ENCODE measurements around the gene SLC22A17.

Gene SLC22A17

DNA sequence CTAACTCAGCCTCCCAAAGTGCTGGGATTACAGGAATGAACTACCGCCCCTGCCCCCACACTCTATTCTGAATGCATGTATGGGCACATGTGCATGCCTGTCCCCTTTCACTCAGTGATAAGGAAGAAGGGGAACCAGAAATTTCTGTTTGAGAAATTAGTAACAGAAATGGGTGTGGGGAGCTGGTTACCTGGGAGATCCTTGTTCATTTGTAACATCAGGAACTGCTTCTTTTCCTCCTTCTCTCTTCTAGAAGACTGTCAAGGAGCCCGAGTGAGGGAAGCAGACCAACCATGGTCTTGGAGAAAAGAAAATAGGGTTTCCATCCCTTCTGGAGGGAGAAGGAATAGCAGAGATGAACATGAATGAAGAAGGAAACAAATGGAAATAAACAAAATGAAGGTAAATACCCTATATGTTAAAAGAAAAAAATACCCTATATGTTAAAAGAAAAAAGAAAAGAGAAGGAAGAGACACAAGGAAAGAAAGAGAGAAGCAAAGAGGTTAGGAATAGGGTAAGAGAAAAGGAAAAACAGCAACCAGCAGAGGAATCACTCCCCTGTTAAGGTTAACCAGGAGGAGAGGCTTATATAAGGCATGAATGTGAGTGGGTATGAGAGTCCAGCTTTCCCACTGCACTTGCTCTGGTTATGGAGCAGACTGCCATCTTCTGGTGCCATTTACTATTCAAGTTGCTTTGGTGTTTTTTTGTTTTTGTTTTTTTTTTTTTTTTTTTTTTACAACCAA lies 53.3 kb downstream of the SLC22A17 start:
- Histone ChIP-seq H3K4me2 (ENCODE audit: low read length) (peak overlapping the region; percentile 78), H3F3A (ENCODE audit: control insufficient read depth, insufficient read depth) (peaks cover 17% of the 10 kb centered on the region), H3K4me1 (ENCODE audit: control insufficient read depth, low read length) (peaks cover 33% of the 10 kb centered on the region), H3K27me3 (ENCODE audit: control insufficient read depth, low read length) (no peaks in the 10 kb centered on the region; the same call in 1 of the 2 replicates), H3K79me2 (ENCODE audit: control insufficient read depth, low read length) (peaks cover 19% of the 10 kb centered on the region), H3K27ac (ENCODE audit: low read depth, low read length) (no peak overlapping the region), H3K9me2 (replicated peaks; ENCODE audit: control insufficient read depth, low read length) (no peaks in the 10 kb centered on the region), H3K36me3 (ENCODE audit: control insufficient read depth, low read length) (peaks cover 47% of the 10 kb centered on the region), H3K9me3 (ENCODE audit: control insufficient read depth, insufficient read depth, low read length) (no peaks in the 10 kb centered on the region), H3K4me3 (ENCODE audit: low read length) (no peak overlapping the region), H4K20me1 (ENCODE audit: control insufficient read depth, insufficient read depth, low read depth, low read length) (no peaks in the 10 kb centered on the region)
- TF ChIP-seq, protein P1, sequence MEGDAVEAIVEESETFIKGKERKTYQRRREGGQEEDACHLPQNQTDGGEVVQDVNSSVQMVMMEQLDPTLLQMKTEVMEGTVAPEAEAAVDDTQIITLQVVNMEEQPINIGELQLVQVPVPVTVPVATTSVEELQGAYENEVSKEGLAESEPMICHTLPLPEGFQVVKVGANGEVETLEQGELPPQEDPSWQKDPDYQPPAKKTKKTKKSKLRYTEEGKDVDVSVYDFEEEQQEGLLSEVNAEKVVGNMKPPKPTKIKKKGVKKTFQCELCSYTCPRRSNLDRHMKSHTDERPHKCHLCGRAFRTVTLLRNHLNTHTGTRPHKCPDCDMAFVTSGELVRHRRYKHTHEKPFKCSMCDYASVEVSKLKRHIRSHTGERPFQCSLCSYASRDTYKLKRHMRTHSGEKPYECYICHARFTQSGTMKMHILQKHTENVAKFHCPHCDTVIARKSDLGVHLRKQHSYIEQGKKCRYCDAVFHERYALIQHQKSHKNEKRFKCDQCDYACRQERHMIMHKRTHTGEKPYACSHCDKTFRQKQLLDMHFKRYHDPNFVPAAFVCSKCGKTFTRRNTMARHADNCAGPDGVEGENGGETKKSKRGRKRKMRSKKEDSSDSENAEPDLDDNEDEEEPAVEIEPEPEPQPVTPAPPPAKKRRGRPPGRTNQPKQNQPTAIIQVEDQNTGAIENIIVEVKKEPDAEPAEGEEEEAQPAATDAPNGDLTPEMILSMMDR (IDR thresholded peaks at IDR 0.05; ENCODE audit: low read depth, low read length, poor library complexity, severe bottlenecking) = no peak
- no peak for TF ChIP-seq EZH2phosphoT487 (IDR thresholded peaks at IDR 0.05; ENCODE audit: borderline replicate concordance, low read length)

DNA sequence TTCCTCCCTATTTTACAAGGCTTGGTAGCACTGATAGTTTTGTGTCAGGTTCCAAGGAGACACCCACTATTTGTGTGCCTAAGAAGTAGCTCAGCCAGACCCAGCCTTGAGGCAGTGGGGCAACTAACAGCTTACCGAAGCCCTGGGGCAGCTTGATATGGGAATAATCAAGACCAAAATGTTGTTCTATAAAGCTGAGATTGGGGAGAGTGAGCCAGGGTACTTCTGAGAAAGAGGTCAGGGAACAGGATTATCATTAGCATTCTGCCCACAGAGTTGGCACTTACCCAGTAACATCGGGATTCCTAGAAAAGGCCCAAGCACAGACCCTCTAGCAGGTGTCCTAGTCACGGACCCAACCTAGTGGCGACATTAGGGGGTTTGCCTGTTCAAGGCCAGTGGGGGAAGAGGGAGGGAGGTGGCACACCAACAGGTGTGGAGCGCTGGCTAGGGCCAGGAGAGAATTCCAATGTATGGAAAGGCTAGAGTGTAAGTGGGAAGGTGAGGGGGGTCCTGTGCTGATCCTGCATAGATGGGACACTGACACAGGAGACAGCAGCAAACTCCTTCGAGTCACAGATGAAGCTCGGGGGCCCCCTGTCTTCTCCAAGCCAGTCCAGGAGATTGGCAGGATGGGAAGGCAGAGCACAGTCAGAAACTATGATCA lies 54.9 kb downstream of the SLC22A17 start:
- no peaks in the 10 kb centered on the region for H3K9me3 ChIP-seq (ENCODE audit: control insufficient read depth, insufficient read depth, low read length)
- peaks cover 47% of the 10 kb centered on the region for H3K36me3 ChIP-seq (ENCODE audit: control insufficient read depth, low read length)
- H3F3A ChIP-seq (ENCODE audit: control insufficient read depth, insufficient read depth) = peaks cover 11% of the 10 kb centered on the region
- H4K20me1 ChIP-seq (ENCODE audit: control insufficient read depth, insufficient read depth, low read depth, low read length) = no peaks in the 10 kb centered on the region
- no peak for TF ChIP-seq EZH2phosphoT487 (IDR thresholded peaks at IDR 0.05; ENCODE audit: borderline replicate concordance, low read length)
- TF ChIP-seq, protein P1 (IDR thresholded peaks at IDR 0.05; ENCODE audit: low read depth, low read length, poor library complexity, severe bottlenecking) = no peak
- H3K4me2 ChIP-seq (ENCODE audit: low read length) = no peak overlapping the region
- H3K27me3 ChIP-seq (ENCODE audit: control insufficient read depth, low read length) = no peaks in the 10 kb centered on the region; the same call in 1 of the 2 replicates
- H3K4me1 ChIP-seq (ENCODE audit: control insufficient read depth, low read length) = peaks cover 23% of the 10 kb centered on the region
- no peaks in the 10 kb centered on the region for H3K9me2 ChIP-seq (replicated peaks; ENCODE audit: control insufficient read depth, low read length)
- no peak overlapping the region for H3K27ac ChIP-seq (ENCODE audit: low read depth, low read length)
- H3K79me2 ChIP-seq (ENCODE audit: control insufficient read depth, low read length) = peaks cover 19% of the 10 kb centered on the region
- H3K4me3 ChIP-seq (ENCODE audit: low read length) = no peak overlapping the region

DNA sequence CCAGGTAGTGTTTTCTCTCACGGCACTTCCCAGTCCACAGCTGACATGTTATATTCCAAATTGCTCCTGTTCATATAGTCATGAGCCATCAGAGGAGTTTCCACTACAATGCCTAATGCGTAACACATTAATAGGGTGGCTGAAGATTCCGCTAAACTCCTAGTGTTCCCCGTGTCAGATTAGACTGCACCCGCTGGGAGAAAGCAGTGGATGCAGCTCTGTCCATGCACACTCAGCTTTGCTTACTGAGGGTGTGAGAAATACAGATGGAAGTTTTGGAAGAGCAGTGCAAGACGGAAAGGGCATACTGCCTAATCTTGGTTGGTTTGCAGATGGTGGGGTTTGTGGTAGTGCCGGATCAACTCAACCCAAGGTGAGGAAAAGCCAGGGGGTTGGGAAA lies 55.6 kb downstream of the SLC22A17 start:
- H3K27ac ChIP-seq (ENCODE audit: low read depth, low read length) = no peak overlapping the region
- peaks cover 47% of the 10 kb centered on the region for H3K36me3 ChIP-seq (ENCODE audit: control insufficient read depth, low read length)
- H3K4me1 ChIP-seq (ENCODE audit: control insufficient read depth, low read length) = peaks cover 23% of the 10 kb centered on the region
- H3F3A ChIP-seq (ENCODE audit: control insufficient read depth, insufficient read depth) = peaks cover 11% of the 10 kb centered on the region
- H3K9me3 ChIP-seq (ENCODE audit: control insufficient read depth, insufficient read depth, low read length) = no peaks in the 10 kb centered on the region
- no peaks in the 10 kb centered on the region for H3K9me2 ChIP-seq (replicated peaks; ENCODE audit: control insufficient read depth, low read length)
- no peak overlapping the region for H3K4me3 ChIP-seq (ENCODE audit: low read length)
- TF ChIP-seq EZH2phosphoT487 (IDR thresholded peaks at IDR 0.05; ENCODE audit: borderline replicate concordance, low read length) = no peak
- TF ChIP-seq, protein P1 (IDR thresholded peaks at IDR 0.05; ENCODE audit: low read depth, low read length, poor library complexity, severe bottlenecking) = no peak
- H3K4me2 ChIP-seq (ENCODE audit: low read length) = no peak overlapping the region
- H4K20me1 ChIP-seq (ENCODE audit: control insufficient read depth, insufficient read depth, low read depth, low read length) = no peaks in the 10 kb centered on the region
- H3K79me2 ChIP-seq (ENCODE audit: control insufficient read depth, low read length) = peaks cover 13% of the 10 kb centered on the region
- no peaks in the 10 kb centered on the region; the same call in 1 of the 2 replicates for H3K27me3 ChIP-seq (ENCODE audit: control insufficient read depth, low read length)
